ENCODE measurements around the gene SPNS2.

Gene SPNS2

GRCh38 chr17:4480929-4481898 is 17.5 kb upstream of the SPNS2 start:
- DNase-seq (ENCODE audit: low read depth) = no peak

- DNase-seq (ENCODE audit: low read depth) = no peak
Observed at GRCh38 chr17:4482338-4483011, 16.2 kb upstream of the SPNS2 start.

- no peak for DNase-seq (ENCODE audit: low read depth)
Observed at GRCh38 chr17:4483012-4483840, 15.5 kb upstream of the SPNS2 start.

GRCh38 chr17:4485676-4486646 is 12.7 kb upstream of the SPNS2 start:
- DNase-seq (ENCODE audit: low read depth) = peak; percentile 25

- DNase-seq (ENCODE audit: low read depth) = no peak
Observed at GRCh38 chr17:4487296-4487695, 11.4 kb upstream of the SPNS2 start.

GRCh38 chr17:4487820-4488716 is 10.6 kb upstream of the SPNS2 start:
- DNase-seq (ENCODE audit: low read depth) = no peak

- no peak for DNase-seq (ENCODE audit: low read depth)
Observed at GRCh38 chr17:4488989-4489595, 9.6 kb upstream of the SPNS2 start.

GRCh38 chr17:4490109-4490591 is 8.5 kb upstream of the SPNS2 start:
- no peak for DNase-seq (ENCODE audit: low read depth)

GRCh38 chr17:4490637-4491061 is 8.0 kb upstream of the SPNS2 start:
- DNase-seq (ENCODE audit: low read depth) = no peak

- DNase-seq (ENCODE audit: low read depth) = no peak
Observed at GRCh38 chr17:4492721-4493561, 5.7 kb upstream of the SPNS2 start.

- no peak for DNase-seq (ENCODE audit: low read depth)
Observed at GRCh38 chr17:4497101-4497824, 1.4 kb upstream of the SPNS2 start.

GRCh38 chr17:4499431-4500190 is 930 bp downstream of the SPNS2 start:
- no peak for DNase-seq (ENCODE audit: low read depth)

- DNase-seq (ENCODE audit: low read depth) = no peak
Observed at GRCh38 chr17:4500191-4500571, 1.5 kb downstream of the SPNS2 start.

- DNase-seq (ENCODE audit: low read depth) = no peak
Observed at GRCh38 chr17:4501295-4501949, 2.7 kb downstream of the SPNS2 start.

GRCh38 chr17:4502466-4503154 is 3.9 kb downstream of the SPNS2 start:
- DNase-seq (ENCODE audit: low read depth) = no peak

Data from stimulated activated CD8-positive, alpha-beta memory T cell treated with anti-CD3 and anti-CD28 coated beads, Interleukin-12 subunit alpha, Interleukin-12 subunit beta, amount 100 ng/mL, for 1 hour (primary cell).